Measurements from ENCODE around the gene OR2L8.

OR2L8 gene

GRCh38 chr1:247936965-247937734, 11.5 kb upstream of the OR2L8 start:
- peak; percentile 12 for DNase-seq (ENCODE audit: low read depth)
- H3K4me3 ChIP-seq (ENCODE audit: low read depth, low read length), result peak overlapping the region; percentile 13
- TF ChIP-seq, protein P1, sequence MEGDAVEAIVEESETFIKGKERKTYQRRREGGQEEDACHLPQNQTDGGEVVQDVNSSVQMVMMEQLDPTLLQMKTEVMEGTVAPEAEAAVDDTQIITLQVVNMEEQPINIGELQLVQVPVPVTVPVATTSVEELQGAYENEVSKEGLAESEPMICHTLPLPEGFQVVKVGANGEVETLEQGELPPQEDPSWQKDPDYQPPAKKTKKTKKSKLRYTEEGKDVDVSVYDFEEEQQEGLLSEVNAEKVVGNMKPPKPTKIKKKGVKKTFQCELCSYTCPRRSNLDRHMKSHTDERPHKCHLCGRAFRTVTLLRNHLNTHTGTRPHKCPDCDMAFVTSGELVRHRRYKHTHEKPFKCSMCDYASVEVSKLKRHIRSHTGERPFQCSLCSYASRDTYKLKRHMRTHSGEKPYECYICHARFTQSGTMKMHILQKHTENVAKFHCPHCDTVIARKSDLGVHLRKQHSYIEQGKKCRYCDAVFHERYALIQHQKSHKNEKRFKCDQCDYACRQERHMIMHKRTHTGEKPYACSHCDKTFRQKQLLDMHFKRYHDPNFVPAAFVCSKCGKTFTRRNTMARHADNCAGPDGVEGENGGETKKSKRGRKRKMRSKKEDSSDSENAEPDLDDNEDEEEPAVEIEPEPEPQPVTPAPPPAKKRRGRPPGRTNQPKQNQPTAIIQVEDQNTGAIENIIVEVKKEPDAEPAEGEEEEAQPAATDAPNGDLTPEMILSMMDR (conservative IDR thresholded peaks at IDR 0.05; ENCODE audit: low read depth, low read length), result peak; percentile 34

- H3K4me3 ChIP-seq (ENCODE audit: low read depth, low read length), result no peak overlapping the region
- TF ChIP-seq, protein P1 (conservative IDR thresholded peaks at IDR 0.05; ENCODE audit: low read depth, low read length), result no peak
- no peak for DNase-seq (ENCODE audit: low read depth)
These were observed 6.0 kb upstream of the OR2L8 start for GRCh38 chr1:247942624-247943023.

DNA sequence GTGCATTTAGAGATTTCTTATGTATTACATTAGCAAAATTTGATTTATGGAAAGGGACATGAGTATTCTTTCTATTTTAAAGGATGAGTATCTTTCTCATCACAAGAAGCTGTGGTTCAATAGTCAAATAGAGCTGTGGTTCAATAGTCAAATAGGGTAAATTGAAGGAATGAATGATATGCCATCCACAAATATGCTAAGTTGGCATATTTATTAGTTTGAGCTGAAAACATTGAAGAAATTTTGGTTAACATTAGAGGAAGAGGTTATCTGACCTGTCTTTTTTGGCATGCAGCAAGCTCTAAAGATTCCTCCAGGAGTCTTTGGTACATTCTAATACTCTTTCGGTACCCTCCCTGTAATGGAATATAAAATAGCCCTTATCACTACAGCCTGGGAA, 4.8 kb downstream of the OR2L8 start:
- no peak for DNase-seq (ENCODE audit: low read depth)

DNA sequence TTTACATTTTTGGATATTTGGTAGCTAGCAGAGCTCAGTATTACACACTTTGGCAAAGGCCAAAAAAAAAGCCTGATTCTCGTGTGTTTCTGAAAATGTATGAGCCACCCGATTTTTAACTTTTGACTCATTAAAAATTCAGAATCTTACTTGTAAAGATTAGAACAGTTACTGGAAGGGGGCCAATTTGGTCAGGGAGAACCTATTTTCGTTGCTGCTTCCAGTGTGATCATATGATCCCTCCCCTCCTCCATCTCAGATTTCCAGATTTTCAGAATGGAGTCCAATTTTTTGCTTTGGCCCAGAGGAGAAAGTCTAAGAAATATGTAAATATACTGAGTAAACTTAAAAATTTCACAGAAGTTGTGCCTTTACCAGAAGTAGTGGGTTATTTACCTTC, 13.1 kb downstream of the OR2L8 start:
- no peak for DNase-seq (ENCODE audit: low read depth)
- H3K4me3 ChIP-seq (ENCODE audit: low read depth, low read length), result no peak overlapping the region
- TF ChIP-seq, protein P1 (conservative IDR thresholded peaks at IDR 0.05; ENCODE audit: low read depth, low read length), result no peak

More for the DNA sequence above, 4.8 kb downstream of the OR2L8 start:
- TF ChIP-seq, protein P1 (conservative IDR thresholded peaks at IDR 0.05; ENCODE audit: low read depth, low read length), result no peak
- H3K4me3 ChIP-seq (ENCODE audit: low read depth, low read length), result no peak overlapping the region

- no peak for DNase-seq (ENCODE audit: low read depth)
- TF ChIP-seq, protein P1 (conservative IDR thresholded peaks at IDR 0.05; ENCODE audit: low read depth, low read length), result no peak
- H3K4me3 ChIP-seq (ENCODE audit: low read depth, low read length), result no peak overlapping the region
These were observed 14.4 kb downstream of the OR2L8 start for GRCh38 chr1:247962911-247963588.

DNA sequence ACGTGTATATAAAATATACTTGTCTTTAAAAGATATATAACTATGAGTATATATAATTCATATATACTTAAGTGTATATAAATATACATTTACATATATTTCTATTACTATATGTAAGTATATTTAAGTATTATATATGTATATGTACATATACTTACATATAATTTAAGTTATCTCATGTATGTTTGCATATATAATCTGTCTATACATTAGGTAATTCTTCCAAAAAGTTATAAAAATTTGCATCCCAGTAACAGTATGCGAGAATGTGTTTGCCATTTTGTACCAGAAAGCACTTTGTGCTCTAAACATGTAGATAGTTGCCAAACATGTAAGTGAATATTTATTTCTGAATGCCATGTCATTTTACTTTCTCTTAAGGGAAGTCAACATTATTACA, 16.3 kb downstream of the OR2L8 start, which contains the start of gene OR2AK2:
OR2AK2 (plus strand) TSS at position 301 of the 400 bp plus-strand sequence. CDS start 144 bp downstream, outside the sequence.
- no peak within 1 kb of the TSS for H3K4me3 ChIP-seq (ENCODE audit: low read depth, low read length)
- TF ChIP-seq, protein P1 (conservative IDR thresholded peaks at IDR 0.05; ENCODE audit: low read depth, low read length), result no peak
- DNase-seq (ENCODE audit: low read depth), result no peak
